Neural cell (in vitro differentiated cells): ENCODE data around the gene MRPL19. TPM values are rescaled to one million over a fixed set of nuclear protein-coding genes. Genes with fewer than 3 reads are reported as not detected.

Experiments used
- H2AFZ ChIP-seq: fragments of 200-600, 300-800 bp; sonication (generic), shearing (Covaris generic); 2 replicates; pipeline ENCODE4 v1.6.0; 2014; ENCODE audit warnings: low read depth, mild to moderate bottlenecking, antibody characterized with exemption, low read length, moderate library complexity
- H3F3A ChIP-seq: fragments of 200-600 bp; shearing (Covaris generic); 2 replicates; pipeline ENCODE4 v1.6.1; 2016; ENCODE audit warnings: mild to moderate bottlenecking, moderate library complexity, mixed read lengths, antibody characterized with exemption, low read length; ENCODE audit not compliant: insufficient read depth, poor library complexity, severe bottlenecking
- H3K27ac ChIP-seq: fragments of 200-600, 300-800 bp; sonication (generic), shearing (Covaris generic); 2 replicates; pipeline ENCODE4 v1.5.1; 2014; ENCODE audit warnings: mild to moderate bottlenecking, low read length, moderate library complexity
- H3K27me3 ChIP-seq: fragments of 300-800, 200-600 bp; sonication (generic), shearing (Covaris generic); 2 replicates; pipeline ENCODE4 v1.6.0; 2014; ENCODE audit warnings: mild to moderate bottlenecking, low read depth, low read length, moderate library complexity; ENCODE audit not compliant: insufficient read depth
- H3K36me3 ChIP-seq: fragments of 300-800, 200-600 bp; sonication (generic), shearing (Covaris generic); 2 replicates; pipeline ENCODE4 v1.5.1; 2014; ENCODE audit warnings: mild to moderate bottlenecking, antibody characterized with exemption, low read length, moderate library complexity; ENCODE audit not compliant: insufficient read depth
- H3K4me2 ChIP-seq: fragments of 300-800, 200-600 bp; sonication (generic), shearing (Covaris generic); 2 replicates; pipeline ENCODE4 v1.6.0; 2014; ENCODE audit warnings: mild to moderate bottlenecking, low read length
- H3K4me3 ChIP-seq: fragments of 300-800, 200-600 bp; sonication (generic), shearing (Covaris generic); 2 replicates; pipeline ENCODE4 v1.5.1; 2014; ENCODE audit warnings: mild to moderate bottlenecking, low read length, moderate library complexity
- H3K79me2 ChIP-seq: fragments of 200-600 bp; shearing (Covaris generic); replicated peaks from 2 replicates; pipeline ENCODE4 v1.6.0; 2014; ENCODE audit warnings: mild to moderate bottlenecking, low read length, moderate library complexity; ENCODE audit not compliant: insufficient read depth
- H3K9ac ChIP-seq: fragments of 300-800, 200-600 bp; sonication (generic), shearing (Covaris generic); 2 replicates; pipeline ENCODE4 v1.6.1; 2016; ENCODE audit warnings: mild to moderate bottlenecking, low read length, mixed read lengths
- H3K9me2 ChIP-seq: fragments of 200-600 bp; shearing (Covaris generic); 2 replicates; pipeline ENCODE4 v1.6.1; 2016; ENCODE audit warnings: mild to moderate bottlenecking, low read length, mixed read lengths; ENCODE audit not compliant: insufficient read depth
- H3K9me3 ChIP-seq: fragments of 200-600, 300-800 bp; sonication (generic), shearing (Covaris generic); 2 replicates; pipeline ENCODE4 v1.6.1; 2016; ENCODE audit warnings: mild to moderate bottlenecking, mixed run types, low read length, moderate library complexity, mixed read lengths
- H4K20me1 ChIP-seq: fragments of 200-600 bp; shearing (Covaris generic); 2 replicates; pipeline ENCODE4 v1.6.1; 2016; ENCODE audit warnings: mild to moderate bottlenecking, mixed run types; ENCODE audit not compliant: insufficient read depth
- EP300 ChIP-seq: fragments of 450-650 bp; conservative IDR thresholded peaks from 2 replicates; pipeline ENCODE4 v1.6.1; 2014; ENCODE audit warnings: antibody characterized with exemption, mild to moderate bottlenecking, moderate library complexity; ENCODE audit not compliant: poor library complexity, severe bottlenecking
- EZH2 ChIP-seq: fragments of 200-600, 300-800 bp; shearing (Covaris generic), sonication (generic); IDR thresholded peaks from 2 replicates; pipeline ENCODE4 v1.6.1; 2014; ENCODE audit warnings: antibody characterized with exemption, low read length, borderline replicate concordance, mild to moderate bottlenecking; ENCODE audit not compliant: insufficient read depth, poor library complexity, severe bottlenecking
- MXI1 ChIP-seq: fragments of 450-650 bp; conservative IDR thresholded peaks from 2 replicates; pipeline ENCODE4 v1.6.1; 2014; ENCODE audit warnings: antibody characterized with exemption, mild to moderate bottlenecking; ENCODE audit not compliant: poor library complexity, severe bottlenecking
- POLR2AphosphoS5 ChIP-seq: IDR thresholded peaks from 2 replicates; pipeline ENCODE4 v1.6.1; 2012
- RAD21 ChIP-seq: fragments of 450-650 bp; conservative IDR thresholded peaks from 2 replicates; pipeline ENCODE4 v1.6.1; 2014; ENCODE audit warnings: antibody characterized with exemption, mild to moderate bottlenecking, moderate library complexity
- SMC3 ChIP-seq: fragments of 450-650 bp; conservative IDR thresholded peaks from 2 replicates; pipeline ENCODE4 v1.6.1; 2014; ENCODE audit warnings: antibody characterized with exemption, mild to moderate bottlenecking, moderate library complexity; ENCODE audit not compliant: poor library complexity
- TAF1 ChIP-seq: IDR thresholded peaks from 2 replicates; pipeline ENCODE4 v1.6.1; 2012; ENCODE audit warnings: low read depth
- polyA plus RNA-seq: library from polyadenylated mRNA; depleted of rRNA; stranded (reverse); fragments of >200 nt; gene quantifications from 2 replicates; pipeline ENCODE4 v1.2.3, GENCODE V29; 2014
- TF ChIP-seq, protein P1 (sequence below): fragments of 450-650 bp; IDR thresholded peaks from 2 replicates; pipeline ENCODE4 v1.5.1; 2014; ENCODE audit warnings: antibody characterized with exemption, mild to moderate bottlenecking, moderate library complexity; ENCODE audit not compliant: poor library complexity, severe bottlenecking
- TF ChIP-seq, protein P2 (sequence below): IDR thresholded peaks from 2 replicates; pipeline ENCODE4 v1.6.1; 2012; ENCODE audit warnings: borderline replicate concordance

The MRPL19 gene
- polyA plus RNA-seq, 1 donor from 2014 or later, result 28.1 TPM

GRCh38 chr2:75622500-75622899 lies 24.1 kb upstream of the MRPL19 start:
- no peak for TF ChIP-seq EZH2
- no peak for TF ChIP-seq TAF1
- no peak for TF ChIP-seq RAD21
- no peak for TF ChIP-seq MXI1
- TF ChIP-seq, protein P1, sequence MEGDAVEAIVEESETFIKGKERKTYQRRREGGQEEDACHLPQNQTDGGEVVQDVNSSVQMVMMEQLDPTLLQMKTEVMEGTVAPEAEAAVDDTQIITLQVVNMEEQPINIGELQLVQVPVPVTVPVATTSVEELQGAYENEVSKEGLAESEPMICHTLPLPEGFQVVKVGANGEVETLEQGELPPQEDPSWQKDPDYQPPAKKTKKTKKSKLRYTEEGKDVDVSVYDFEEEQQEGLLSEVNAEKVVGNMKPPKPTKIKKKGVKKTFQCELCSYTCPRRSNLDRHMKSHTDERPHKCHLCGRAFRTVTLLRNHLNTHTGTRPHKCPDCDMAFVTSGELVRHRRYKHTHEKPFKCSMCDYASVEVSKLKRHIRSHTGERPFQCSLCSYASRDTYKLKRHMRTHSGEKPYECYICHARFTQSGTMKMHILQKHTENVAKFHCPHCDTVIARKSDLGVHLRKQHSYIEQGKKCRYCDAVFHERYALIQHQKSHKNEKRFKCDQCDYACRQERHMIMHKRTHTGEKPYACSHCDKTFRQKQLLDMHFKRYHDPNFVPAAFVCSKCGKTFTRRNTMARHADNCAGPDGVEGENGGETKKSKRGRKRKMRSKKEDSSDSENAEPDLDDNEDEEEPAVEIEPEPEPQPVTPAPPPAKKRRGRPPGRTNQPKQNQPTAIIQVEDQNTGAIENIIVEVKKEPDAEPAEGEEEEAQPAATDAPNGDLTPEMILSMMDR, result no peak
- no peak for TF ChIP-seq EP300
- TF ChIP-seq, protein P2, sequence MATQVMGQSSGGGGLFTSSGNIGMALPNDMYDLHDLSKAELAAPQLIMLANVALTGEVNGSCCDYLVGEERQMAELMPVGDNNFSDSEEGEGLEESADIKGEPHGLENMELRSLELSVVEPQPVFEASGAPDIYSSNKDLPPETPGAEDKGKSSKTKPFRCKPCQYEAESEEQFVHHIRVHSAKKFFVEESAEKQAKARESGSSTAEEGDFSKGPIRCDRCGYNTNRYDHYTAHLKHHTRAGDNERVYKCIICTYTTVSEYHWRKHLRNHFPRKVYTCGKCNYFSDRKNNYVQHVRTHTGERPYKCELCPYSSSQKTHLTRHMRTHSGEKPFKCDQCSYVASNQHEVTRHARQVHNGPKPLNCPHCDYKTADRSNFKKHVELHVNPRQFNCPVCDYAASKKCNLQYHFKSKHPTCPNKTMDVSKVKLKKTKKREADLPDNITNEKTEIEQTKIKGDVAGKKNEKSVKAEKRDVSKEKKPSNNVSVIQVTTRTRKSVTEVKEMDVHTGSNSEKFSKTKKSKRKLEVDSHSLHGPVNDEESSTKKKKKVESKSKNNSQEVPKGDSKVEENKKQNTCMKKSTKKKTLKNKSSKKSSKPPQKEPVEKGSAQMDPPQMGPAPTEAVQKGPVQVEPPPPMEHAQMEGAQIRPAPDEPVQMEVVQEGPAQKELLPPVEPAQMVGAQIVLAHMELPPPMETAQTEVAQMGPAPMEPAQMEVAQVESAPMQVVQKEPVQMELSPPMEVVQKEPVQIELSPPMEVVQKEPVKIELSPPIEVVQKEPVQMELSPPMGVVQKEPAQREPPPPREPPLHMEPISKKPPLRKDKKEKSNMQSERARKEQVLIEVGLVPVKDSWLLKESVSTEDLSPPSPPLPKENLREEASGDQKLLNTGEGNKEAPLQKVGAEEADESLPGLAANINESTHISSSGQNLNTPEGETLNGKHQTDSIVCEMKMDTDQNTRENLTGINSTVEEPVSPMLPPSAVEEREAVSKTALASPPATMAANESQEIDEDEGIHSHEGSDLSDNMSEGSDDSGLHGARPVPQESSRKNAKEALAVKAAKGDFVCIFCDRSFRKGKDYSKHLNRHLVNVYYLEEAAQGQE, result no peak
- no peak for TF ChIP-seq SMC3
- TF ChIP-seq POLR2AphosphoS5, result no peak

GRCh38 chr2:75622929-75623328 lies 23.7 kb upstream of the MRPL19 start:
- H3K9me3 ChIP-seq, result no peaks in the 10 kb centered on the region
- no peaks in the 10 kb centered on the region for H3K27me3 ChIP-seq
- no peaks in the 10 kb centered on the region for H3F3A ChIP-seq
- TF ChIP-seq, protein P2, result no peak
- TF ChIP-seq RAD21 (no peak), EP300 (no peak), SMC3 (no peak), MXI1 (no peak), TAF1 (no peak), POLR2AphosphoS5 (no peak)
- no peak overlapping the region for H2AFZ ChIP-seq
- no peaks in the 10 kb centered on the region for H3K79me2 ChIP-seq
- H3K36me3 ChIP-seq, result no peaks in the 10 kb centered on the region
- H4K20me1 ChIP-seq, result no peaks in the 10 kb centered on the region
- no peak overlapping the region for H3K4me3 ChIP-seq
- no peaks in the 10 kb centered on the region for H3K9me2 ChIP-seq
- no peak overlapping the region for H3K9ac ChIP-seq
- no peak overlapping the region for H3K4me2 ChIP-seq
- no peak overlapping the region for H3K27ac ChIP-seq

More at GRCh38 chr2:75622500-75622899, 24.1 kb upstream of the MRPL19 start:
- Histone ChIP-seq H3K9me3 (no peaks in the 10 kb centered on the region), H3K9me2 (no peaks in the 10 kb centered on the region), H3K9ac (no peak overlapping the region), H3K79me2 (no peaks in the 10 kb centered on the region), H3K27me3 (no peaks in the 10 kb centered on the region), H3K27ac (no peak overlapping the region), H2AFZ (no peak overlapping the region), H3F3A (no peaks in the 10 kb centered on the region), H3K4me3 (no peak overlapping the region), H3K4me2 (no peak overlapping the region), H4K20me1 (no peaks in the 10 kb centered on the region), H3K36me3 (no peaks in the 10 kb centered on the region)
